Panc1 (cell line): ENCODE results near the gene JSRP1. TPM values are rescaled to one million over a fixed set of nuclear protein-coding genes. Genes with fewer than 3 reads are reported as not detected.

Source experiments
- ATAC-seq: fragments of 200-7000 bp; cut with Tn5 transposase; 2 replicates; pipeline ENCODE4 v1.9.1; 2020; ENCODE audit warnings: mild to moderate bottlenecking, moderate library complexity
- BruUV-seq: library from RNA; stranded (reverse); fragments of 400-500 nt; replicated peaks from 2 replicates; lab custom pipeline; 2021; lab: Mats Ljungman, UMichigan
- CTCF ChIA-PET: fragments of 300-600 bp; sonication (Branson Sonifier 250); formaldehyde crosslinking; loops from one replicate; lab custom pipeline; 2022; ENCODE audit warnings: antibody characterized with exemption; lab: Charles Lee
- POLR2A ChIA-PET: fragments of 300-600 bp; sonication (Branson Sonifier 250); formaldehyde crosslinking; loops from one replicate; lab custom pipeline; 2022; ENCODE audit warnings: antibody characterized with exemption; lab: Charles Lee
- DNase-seq: peaks from one replicate; pipeline ENCODE4 v3.0.0-alpha.2; 2010; ENCODE audit warnings: low read depth, low spot score
- H3K27ac ChIP-seq: 2 replicates; pipeline ENCODE4 v1.5.1; 2011; ENCODE audit warnings: mild to moderate bottlenecking, low read length, inconsistent platforms
- H3K27me3 ChIP-seq: fragments of 200-500 bp; sonication (Bioruptor generic); 2 replicates; pipeline ENCODE4 v1.6.0; 2014; ENCODE audit warnings: low read length, inconsistent platforms; ENCODE audit not compliant: control insufficient read depth, insufficient read depth
- H3K36me3 ChIP-seq: fragments of 200-500 bp; sonication (Bioruptor generic); 2 replicates; pipeline ENCODE4 v1.5.1; 2014; ENCODE audit warnings: inconsistent platforms, mild to moderate bottlenecking, low read length, moderate library complexity; ENCODE audit not compliant: control insufficient read depth, insufficient read depth
- H3K4me1 ChIP-seq: 2 replicates; pipeline ENCODE4 v1.5.1; 2011; ENCODE audit warnings: inconsistent platforms, mild to moderate bottlenecking, low read length, moderate library complexity; ENCODE audit not compliant: control insufficient read depth, insufficient read depth
- H3K4me3 ChIP-seq, 2 experiments: 2 replicates each; pipeline ENCODE4 v1.5.1; 2011 to 2012; ENCODE audit warnings: low read depth in 2 of 2, low read length in 2 of 2, mild to moderate bottlenecking in 2 of 2, inconsistent platforms in 1 of 2, moderate library complexity in 1 of 2
- H3K9me3 ChIP-seq: fragments of 200-500 bp; sonication (Bioruptor generic); 2 replicates; pipeline ENCODE4 v1.5.1; 2014; ENCODE audit warnings: low read depth, mild to moderate bottlenecking, inconsistent platforms, low read length, moderate library complexity; ENCODE audit not compliant: control insufficient read depth, insufficient read depth
- POLR2AphosphoS5 ChIP-seq: IDR thresholded peaks from 2 replicates; pipeline ENCODE4 v1.6.1; 2012; ENCODE audit warnings: mild to moderate bottlenecking, low read depth, low read length, moderate library complexity
- SIN3A ChIP-seq: IDR thresholded peaks from 2 replicates; pipeline ENCODE4 v1.6.1; 2012; ENCODE audit warnings: low read depth, mild to moderate bottlenecking, low read length, moderate library complexity, borderline replicate concordance; ENCODE audit not compliant: insufficient read depth
- TCF7L2 ChIP-seq: IDR thresholded peaks from 2 replicates; pipeline ENCODE4 v1.6.1; 2011; ENCODE audit warnings: mild to moderate bottlenecking, low read depth, low read length, inconsistent platforms
- in situ Hi-C: cut with HindIII; loops from 2 replicates; pipeline ENCODE4 v1.10.0; 2016; ENCODE audit warnings: low sequenced_read_pairs, low pct_unique_long_range_greater_than_20kb
- intact Hi-C: fragments of 100-400 bp; cut with micrococcal nuclease; formaldehyde crosslinking; loops from one replicate; pipeline ENCODE4 v1.10.0; 2022; ENCODE audit not compliant: unreplicated experiment
- total RNA-seq: library from RNA; stranded (reverse); gene quantifications from one replicate; pipeline ENCODE4 v1.2.1, GENCODE V29; 2021; ENCODE audit not compliant: unreplicated experiment
- TF ChIP-seq, protein P1 (sequence below): fragments of 450-650 bp; IDR thresholded peaks from 2 replicates; pipeline ENCODE4 v1.5.1; 2017; ENCODE audit warnings: mild to moderate bottlenecking
- TF ChIP-seq, protein P2 (sequence below), 2 experiments: IDR thresholded peaks; 2 replicates each; pipeline ENCODE4 v1.6.1; 2011 to 2012; ENCODE audit warnings: low read depth in 2 of 2, control low read depth in 1 of 2, low read length in 1 of 2, mild to moderate bottlenecking in 1 of 2, moderate library complexity in 1 of 2; ENCODE audit not compliant: insufficient read depth in 1 of 2

JSRP1 gene
- total RNA-seq, 1 experiment from 2014 or later, result 0.51 TPM

- peak overlapping the region; percentile 73 for H3K27ac ChIP-seq
- in situ Hi-C loops, result no loop called here
- no peaks in the 10 kb centered on the region for H3K27me3 ChIP-seq
- no peaks in the 10 kb centered on the region for H3K9me3 ChIP-seq
- peaks cover 2% of the 10 kb centered on the region; the same call in 1 of the 2 replicates for H3K36me3 ChIP-seq
- TF ChIP-seq, protein P1, sequence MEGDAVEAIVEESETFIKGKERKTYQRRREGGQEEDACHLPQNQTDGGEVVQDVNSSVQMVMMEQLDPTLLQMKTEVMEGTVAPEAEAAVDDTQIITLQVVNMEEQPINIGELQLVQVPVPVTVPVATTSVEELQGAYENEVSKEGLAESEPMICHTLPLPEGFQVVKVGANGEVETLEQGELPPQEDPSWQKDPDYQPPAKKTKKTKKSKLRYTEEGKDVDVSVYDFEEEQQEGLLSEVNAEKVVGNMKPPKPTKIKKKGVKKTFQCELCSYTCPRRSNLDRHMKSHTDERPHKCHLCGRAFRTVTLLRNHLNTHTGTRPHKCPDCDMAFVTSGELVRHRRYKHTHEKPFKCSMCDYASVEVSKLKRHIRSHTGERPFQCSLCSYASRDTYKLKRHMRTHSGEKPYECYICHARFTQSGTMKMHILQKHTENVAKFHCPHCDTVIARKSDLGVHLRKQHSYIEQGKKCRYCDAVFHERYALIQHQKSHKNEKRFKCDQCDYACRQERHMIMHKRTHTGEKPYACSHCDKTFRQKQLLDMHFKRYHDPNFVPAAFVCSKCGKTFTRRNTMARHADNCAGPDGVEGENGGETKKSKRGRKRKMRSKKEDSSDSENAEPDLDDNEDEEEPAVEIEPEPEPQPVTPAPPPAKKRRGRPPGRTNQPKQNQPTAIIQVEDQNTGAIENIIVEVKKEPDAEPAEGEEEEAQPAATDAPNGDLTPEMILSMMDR, result no peak
- TF ChIP-seq POLR2AphosphoS5 (no peak), SIN3A (no peak), TCF7L2 (no peak)
- TF ChIP-seq, protein P2, sequence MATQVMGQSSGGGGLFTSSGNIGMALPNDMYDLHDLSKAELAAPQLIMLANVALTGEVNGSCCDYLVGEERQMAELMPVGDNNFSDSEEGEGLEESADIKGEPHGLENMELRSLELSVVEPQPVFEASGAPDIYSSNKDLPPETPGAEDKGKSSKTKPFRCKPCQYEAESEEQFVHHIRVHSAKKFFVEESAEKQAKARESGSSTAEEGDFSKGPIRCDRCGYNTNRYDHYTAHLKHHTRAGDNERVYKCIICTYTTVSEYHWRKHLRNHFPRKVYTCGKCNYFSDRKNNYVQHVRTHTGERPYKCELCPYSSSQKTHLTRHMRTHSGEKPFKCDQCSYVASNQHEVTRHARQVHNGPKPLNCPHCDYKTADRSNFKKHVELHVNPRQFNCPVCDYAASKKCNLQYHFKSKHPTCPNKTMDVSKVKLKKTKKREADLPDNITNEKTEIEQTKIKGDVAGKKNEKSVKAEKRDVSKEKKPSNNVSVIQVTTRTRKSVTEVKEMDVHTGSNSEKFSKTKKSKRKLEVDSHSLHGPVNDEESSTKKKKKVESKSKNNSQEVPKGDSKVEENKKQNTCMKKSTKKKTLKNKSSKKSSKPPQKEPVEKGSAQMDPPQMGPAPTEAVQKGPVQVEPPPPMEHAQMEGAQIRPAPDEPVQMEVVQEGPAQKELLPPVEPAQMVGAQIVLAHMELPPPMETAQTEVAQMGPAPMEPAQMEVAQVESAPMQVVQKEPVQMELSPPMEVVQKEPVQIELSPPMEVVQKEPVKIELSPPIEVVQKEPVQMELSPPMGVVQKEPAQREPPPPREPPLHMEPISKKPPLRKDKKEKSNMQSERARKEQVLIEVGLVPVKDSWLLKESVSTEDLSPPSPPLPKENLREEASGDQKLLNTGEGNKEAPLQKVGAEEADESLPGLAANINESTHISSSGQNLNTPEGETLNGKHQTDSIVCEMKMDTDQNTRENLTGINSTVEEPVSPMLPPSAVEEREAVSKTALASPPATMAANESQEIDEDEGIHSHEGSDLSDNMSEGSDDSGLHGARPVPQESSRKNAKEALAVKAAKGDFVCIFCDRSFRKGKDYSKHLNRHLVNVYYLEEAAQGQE (IDR thresholded peaks at IDR 0.05; ENCODE audit: insufficient read depth in 1 of 2, low read depth in 2 of 2, low read length in 1 of 2), result no peak
- POLR2A ChIA-PET, result no interaction called here
- no peak for DNase-seq
- intact Hi-C loops, result no loop called here
- peak overlapping the region; percentile 75 to 83; a peak in 3 of 4 replicates for H3K4me3 ChIP-seq
- no TSS peak for BruUV-seq
- ATAC-seq, result 0 out of 2 replicates have a peak, but pooled peaks have one; percentile 5
- H3K4me1 ChIP-seq, result peaks cover 20% of the 10 kb centered on the region
- CTCF ChIA-PET, result no interaction called here
Measured at GRCh38 chr19:2240881-2241760, 15.1 kb downstream of the JSRP1 start.

DNA sequence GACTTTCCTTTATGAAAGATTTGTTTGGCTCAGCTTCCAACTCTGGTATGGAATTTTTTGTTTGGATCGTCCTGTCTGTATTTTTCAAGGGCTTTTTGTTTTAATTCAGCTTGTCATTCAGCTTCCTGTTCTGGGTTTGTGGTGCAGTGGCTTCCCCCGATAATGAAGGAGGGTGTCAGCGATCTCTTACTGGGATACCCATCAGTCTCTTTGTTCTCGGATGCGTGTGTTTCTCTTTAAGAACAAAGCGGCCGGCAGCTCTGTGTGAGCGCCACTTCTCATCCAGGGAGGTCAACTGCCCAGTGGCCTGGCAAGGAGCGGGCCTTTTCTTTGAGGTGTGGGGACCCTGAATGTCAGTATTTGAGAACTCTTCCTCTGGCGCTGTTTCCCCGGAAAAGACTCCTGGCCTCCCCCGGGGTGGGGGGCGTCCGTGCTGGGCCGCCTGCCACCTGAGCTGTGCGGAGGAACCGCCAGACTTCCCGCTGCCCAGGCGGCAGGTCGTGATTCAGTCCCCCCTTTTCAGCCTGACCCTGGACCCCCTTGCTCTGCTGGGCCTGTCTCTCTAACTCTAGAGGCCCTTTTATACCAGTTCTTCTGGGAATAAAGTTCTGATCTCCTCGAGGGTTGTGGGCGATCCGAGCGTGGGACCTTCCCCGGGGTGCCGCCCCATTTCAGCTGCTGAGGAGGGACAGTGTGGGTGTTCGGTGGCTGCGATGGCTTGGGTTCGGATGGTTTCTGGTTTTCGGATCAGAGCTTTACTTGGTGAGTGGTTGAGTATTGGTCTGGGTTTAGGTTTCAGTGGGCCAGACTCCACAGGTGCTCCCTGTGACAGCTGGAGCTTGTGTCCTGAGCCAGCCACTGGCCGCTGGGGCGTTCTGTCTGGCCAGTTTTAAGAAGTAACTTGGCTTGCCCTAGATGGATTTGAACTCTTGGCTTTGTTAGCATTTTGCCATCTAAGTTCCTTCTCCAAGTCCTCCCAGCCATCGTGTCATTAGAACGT is 16.1 kb downstream of the JSRP1 start:
- DNase-seq, result no peak
- H3K9me3 ChIP-seq, result no peaks in the 10 kb centered on the region
- H3K27me3 ChIP-seq, result no peaks in the 10 kb centered on the region
- H3K4me1 ChIP-seq, result peaks cover 20% of the 10 kb centered on the region
- TF ChIP-seq SIN3A, result no peak
- TF ChIP-seq TCF7L2, result peak; percentile 65
- in situ Hi-C loops (no loop called here), intact Hi-C loops (loop anchor here (5.0 kb wide), 1 partner anchor 77 kb away; no protein-coding TSS in a partner anchor)
- peak overlapping the region; percentile 73 for H3K27ac ChIP-seq
- ChIA-PET POLR2A (interaction anchor here (0.7 kb wide), 1 partner anchor 949 kb away, joined by 5 read pairs; no protein-coding TSS in a partner anchor), CTCF (interaction anchor here (0.7 to 2.2 kb wide), 2 partner anchors 22 to 90 kb away, joined by 3 to 9 read pairs; no protein-coding TSS in a partner anchor)
- peaks cover 4% of the 10 kb centered on the region; the same call in 1 of the 2 replicates for H3K36me3 ChIP-seq
- ATAC-seq, result no peak
- H3K4me3 ChIP-seq, result peak overlapping the region; percentile 75 to 83
- BruUV-seq, result no TSS peak
